HepG2 (cell line): ENCODE measurements around the gene LRIG3. TPM values are rescaled to one million over a fixed set of nuclear protein-coding genes. Genes with fewer than 3 reads are reported as not detected.
A peak's percentile ranks its signal among the peaks of the same experiment; 100 is the strongest.

Experiments
- ATAC-seq: fragments of 200-7000 bp; cut with Tn5 transposase; 3 replicates; pipeline ENCODE4 v1.9.1; 2020; ENCODE audit warnings: mild to moderate bottlenecking, moderate library complexity
- BruUV-seq: library from RNA; stranded (reverse); fragments of 400-500 nt; replicated peaks from 2 replicates; lab custom pipeline; 2021; lab: Mats Ljungman, UMichigan
- CTCF ChIA-PET: fragments of 300-600 bp; formaldehyde crosslinking; extraction: SDS; loops from one replicate; lab custom pipeline; 2021; ENCODE audit warnings: low total read pairs, inconsistent platforms, low intra/inter-chr PET ratio; lab: Yijun Ruan, JAX
- POLR2A ChIA-PET: fragments of 350-600 bp; sonication (Branson Sonifier 250); formaldehyde crosslinking; loops from one replicate; lab custom pipeline; 2020; ENCODE audit warnings: antibody characterized with exemption, inconsistent platforms; lab: Yijun Ruan, JAX
- DNase-seq: peaks from one replicate; pipeline ENCODE4 v3.0.0-alpha.2; 2015; ENCODE audit warnings: low spot score
- FAIRE-seq: peaks from 3 replicates; lab custom pipeline; 2011; peaks lifted over from hg19 to GRCh38; lab: Jason Lieb, UNC
- H2AFZ ChIP-seq: one replicate; pipeline ENCODE4 v1.6.1; 2011; ENCODE audit warnings: low read length, inconsistent platforms
- H3K27ac ChIP-seq: fragments of 300-600 bp; 3 replicates; pipeline ENCODE4 v1.8.0; 2011; ENCODE audit warnings: mixed run types, mild to moderate bottlenecking, mixed read lengths, low read length, inconsistent platforms; ENCODE audit not compliant: insufficient read depth; ENCODE audit errors: extremely low read length
- H3K27me3 ChIP-seq, 2 experiments: fragments of 200-600 bp in 1 of 2; 2 replicates in 1 of 2; 3 replicates in 1 of 2; pipeline versions ENCODE4 v1.6.0 to v1.8.0; 2011; ENCODE audit warnings: low read length in 2 of 2, mild to moderate bottlenecking in 2 of 2, moderate library complexity in 2 of 2, inconsistent platforms in 1 of 2; ENCODE audit not compliant: insufficient read depth in 2 of 2, control insufficient read depth in 1 of 2
- H3K36me3 ChIP-seq, 2 experiments: fragments of 200-600 bp in 1 of 2; replicated peaks in 1 of 2; 2 replicates in 1 of 2; 3 replicates in 1 of 2; pipeline versions ENCODE4 v1.5.1 to v1.8.0; 2011; ENCODE audit warnings: low read length in 2 of 2, inconsistent platforms in 1 of 2; ENCODE audit not compliant: insufficient read depth in 2 of 2, control insufficient read depth in 1 of 2
- H3K4me1 ChIP-seq: 2 replicates; pipeline ENCODE4 v1.5.1; 2012; ENCODE audit warnings: low read length, inconsistent platforms; ENCODE audit not compliant: insufficient read depth
- H3K4me2 ChIP-seq: 2 replicates; pipeline ENCODE4 v1.6.0; 2011; ENCODE audit warnings: low read depth, low read length, inconsistent platforms
- H3K4me3 ChIP-seq, 3 experiments: fragments of 200-600 bp in 1 of 3; sonication (generic), shearing (Covaris generic) in 1 of 3; replicated peaks in 1 of 3; 2 replicates each; pipeline ENCODE4 v1.5.1; 2011 to 2016; ENCODE audit warnings: low read length in 3 of 3, inconsistent platforms in 2 of 3, low read depth in 2 of 3, mild to moderate bottlenecking in 2 of 3, control low read depth in 1 of 3, mixed read lengths in 1 of 3; ENCODE audit not compliant: insufficient read depth in 1 of 3
- H3K79me2 ChIP-seq: one replicate; pipeline ENCODE4 v1.6.1; 2011; ENCODE audit warnings: low read length, inconsistent platforms; ENCODE audit not compliant: insufficient read depth
- H3K9ac ChIP-seq: 2 replicates; pipeline ENCODE4 v1.6.0; 2011; ENCODE audit warnings: mild to moderate bottlenecking, low read depth, low read length, inconsistent platforms; ENCODE audit not compliant: insufficient read depth
- H3K9me3 ChIP-seq: 2 replicates; pipeline ENCODE4 v1.5.1; 2012; ENCODE audit warnings: mild to moderate bottlenecking, low read length
- H4K20me1 ChIP-seq: 2 replicates; pipeline ENCODE4 v1.6.0; 2011; ENCODE audit warnings: inconsistent platforms, mild to moderate bottlenecking, low read length, moderate library complexity; ENCODE audit not compliant: insufficient read depth
- CEBPB ChIP-seq: IDR thresholded peaks from 2 replicates; pipeline ENCODE4 v1.6.1; 2011; ENCODE audit warnings: low read depth, low read length, improper control_type of control experiment, borderline replicate concordance
- HNF1A ChIP-seq, 2 experiments: sonication (generic) in 1 of 2; formaldehyde crosslinking in 1 of 2; IDR thresholded peaks; 2 replicates each; pipeline versions ENCODE4 v1.4.0 to v1.6.1; 2016 to 2020; ENCODE audit warnings: borderline replicate concordance in 1 of 2, low read depth in 1 of 2, mild to moderate bottlenecking in 1 of 2, missing genetic modification reagents in 1 of 2
- IKZF4 ChIP-seq: sonication (generic); formaldehyde crosslinking; IDR thresholded peaks from 2 replicates; pipeline ENCODE4 v1.5.1; 2020; ENCODE audit warnings: borderline replicate concordance, mild to moderate bottlenecking, low read depth, missing genetic modification reagents; ENCODE audit errors: not compliant biosample characterization
- PBX2 ChIP-seq: IDR thresholded peaks from 2 replicates; pipeline ENCODE4 v1.6.1; 2016; ENCODE audit warnings: control low read depth
- RBM39 ChIP-seq: fragments of 200-400 bp; formaldehyde crosslinking; IDR thresholded peaks from one replicate; pipeline ENCODE4 v1.6.1; 2018; ENCODE audit warnings: antibody characterized with exemption, mild to moderate bottlenecking, low read depth, low read length; ENCODE audit not compliant: poor library complexity, severe bottlenecking
- TBX3 ChIP-seq: fragments of 450-650 bp; IDR thresholded peaks from 2 replicates; pipeline ENCODE4 v1.6.1; 2017; ENCODE audit warnings: antibody characterized with exemption, mild to moderate bottlenecking, inconsistent platforms, borderline replicate concordance
- ZC3H13 ChIP-seq: sonication (generic); formaldehyde crosslinking; IDR thresholded peaks from 2 replicates; pipeline ENCODE4 v1.8.1; 2023; ENCODE audit warnings: mild to moderate bottlenecking, missing genetic modification reagents, moderate library complexity
- ZNF564 ChIP-seq: sonication (generic); formaldehyde crosslinking; IDR thresholded peaks from 2 replicates; pipeline ENCODE4 v1.8.1; 2023; ENCODE audit warnings: mild to moderate bottlenecking, missing genetic modification reagents
- WGBS: methylation state at CpG from one replicate; pipeline ENCODE4 v1.1.6; 2017; ENCODE audit warnings: low lambda C conversion rate; 5-methylcytosine and 5-hydroxymethylcytosine counted together
- in situ Hi-C: cut with HindIII; loops from 2 replicates; pipeline ENCODE4 v1.10.0; 2017; ENCODE audit warnings: low pct_unique_long_range_greater_than_20kb; ENCODE audit not compliant: extremely low pct_ligation_motif_present
- intact Hi-C: fragments of 100-400 bp; cut with micrococcal nuclease; formaldehyde crosslinking; loops from one replicate; pipeline ENCODE4 v1.10.0; 2022; ENCODE audit not compliant: unreplicated experiment
- polyA plus RNA-seq, 8 experiments: library from polyadenylated mRNA; depleted of rRNA in 3 of 8; stranded (reverse) in 7 of 8; unstranded in 1 of 8; fragments of >200 nt; fragmentation: Illumina TruSeq in 4 of 8; extraction: Trizol in 4 of 8; gene quantifications; 2 replicates each; pipeline versions ENCODE4 v1.2.1 to v1.2.3, GENCODE V29; 2011 to 2016; ENCODE audit warnings: low read depth in 4 of 8, missing spikeins in 1 of 8, mixed read lengths in 1 of 8; ENCODE audit not compliant: insufficient read depth in 1 of 8
- total RNA-seq, 5 experiments: library from RNA; depleted of rRNA; stranded (reverse); fragments of >200 nt; fragmentation: Illumina TruSeq; extraction: Trizol; gene quantifications; 2 replicates each; pipeline ENCODE4 v1.2.3, GENCODE V29; 2016; ENCODE audit warnings: low read depth in 1 of 5

Gene LRIG3
- total and polyA plus RNA-seq, 2 of the 13 experiments (the other 11 are each of a cell fraction or from before 2014, with no cell fraction given): 7.7 to 17.4 TPM

- intact Hi-C loops: no loop called here
- no peak for DNase-seq
- BruUV-seq: no TSS peak
- Histone ChIP-seq H2AFZ (no peak overlapping the region), H3K9ac (no peak overlapping the region), H4K20me1 (no peaks in the 10 kb centered on the region), H3K9me3 (no peaks in the 10 kb centered on the region), H3K27me3 (no peaks in the 10 kb centered on the region), H3K4me2 (no peak overlapping the region), H3K27ac (no peak overlapping the region), H3K79me2 (no peaks in the 10 kb centered on the region), H3K4me3 (no peak overlapping the region), H3K36me3 (peaks cover 3 to 33% of the 10 kb centered on the region in 2 experiments; a peak in 3 of 5 replicates), H3K4me1 (no peaks in the 10 kb centered on the region)
- no peak for TF ChIP-seq HNF1A (IDR thresholded peaks at IDR 0.05; ENCODE audit: low read depth)
- no peak for TF ChIP-seq HNF1A (CRISPR knock-in tag; IDR thresholded peaks at IDR 0.05; ENCODE audit: borderline replicate concordance)
- TF ChIP-seq ZC3H13: no peak
- no peak for TF ChIP-seq IKZF4 (CRISPR knock-in tag)
- no peak for TF ChIP-seq ZNF564 (CRISPR knock-in tag)
- TF ChIP-seq TBX3: no peak
- TF ChIP-seq CEBPB: peak; percentile 51; the same call in 1 of the 2 replicates
- TF ChIP-seq PBX2 (CRISPR knock-in tag): no peak
- TF ChIP-seq RBM39: no peak
- WGBS: 95% methylated on average over 6 of the region's 6 CpGs
- FAIRE-seq: no peak
- ATAC-seq: no peak
- ChIA-PET CTCF (no interaction called here), POLR2A (no interaction called here)
- in situ Hi-C loops: no loop called here
Observed at GRCh38 chr12:58887068-58887467, 33.2 kb downstream of the LRIG3 start.
